ENCODE measurements around the gene NOPCHAP1. TPM values are rescaled to one million over a fixed set of nuclear protein-coding genes. Genes with fewer than 3 reads are reported as not detected.

NOPCHAP1 gene
- total and polyA plus RNA-seq, 2 of the 8 experiments (the other 6 are each of a cell fraction or from before 2014, with no cell fraction given), result 14.9 to 39.5 TPM

- H3K79me2 ChIP-seq (ENCODE audit: control insufficient read depth in 1 of 2, insufficient read depth in 2 of 2, low read length in 2 of 2), result no peaks in the 10 kb centered on the region
- DNase-seq (ENCODE audit: low read depth in 1 of 2, low spot score in 2 of 2) (no peak), FAIRE-seq (no peak)
- no peak overlapping the region for H4K8ac ChIP-seq (ENCODE audit: extremely low read depth, insufficient read depth, low read length)
- peak overlapping the region; percentile 16; the same call in 1 of the 2 replicates for H2AFZ ChIP-seq (ENCODE audit: low read length)
- H3K18ac ChIP-seq (ENCODE audit: extremely low read depth, low read length), result no peak overlapping the region
- H3K4ac ChIP-seq (replicated peaks; ENCODE audit: insufficient read length, low read depth, low read length), result no peak overlapping the region
- CTCF ChIA-PET (ENCODE audit: partially characterized antibody), result interaction anchor here (1.0 to 1.2 kb wide), 2 partner anchors 13 to 63 kb away, joined by 3 to 4 read pairs; no protein-coding TSS in a partner anchor
- H3K23ac ChIP-seq (ENCODE audit: insufficient read length), result no peak overlapping the region
- H3K79me1 ChIP-seq (ENCODE audit: low read depth, low read length), result no peaks in the 10 kb centered on the region
- no peak overlapping the region for H2BK15ac ChIP-seq (ENCODE audit: low read length)
- peak overlapping the region; percentile 70 to 78 for H3K4me2 ChIP-seq (ENCODE audit: insufficient read depth in 1 of 2, low read depth in 2 of 2, low read length in 2 of 2)
- H4K5ac ChIP-seq (ENCODE audit: insufficient read length, low read depth, low read length), result no peak overlapping the region
- no peak overlapping the region for H2AK5ac ChIP-seq (ENCODE audit: low read depth, low read length)
- H3K27ac ChIP-seq (ENCODE audit: low read depth, low read length), result no peak overlapping the region
- H4K91ac ChIP-seq (replicated peaks; ENCODE audit: insufficient read length, low read length), result no peak overlapping the region
- H3K4me1 ChIP-seq (replicated peaks in 1 of 4; ENCODE audit: control insufficient read depth in 3 of 4, insufficient read depth in 4 of 4, low read length in 3 of 4), result 0 out of 7 replicates have a peak, but pooled peaks cover 0 to 2% (median 0%) of the 10 kb centered on the region in 4 experiments
- H3K4me3 ChIP-seq (ENCODE audit: extremely low read depth in 1 of 4, insufficient read depth in 2 of 4, low read depth in 3 of 4, low read length in 4 of 4), result peak overlapping the region; percentile 73 to 76 (median 74)
- H2BK5ac ChIP-seq (ENCODE audit: low read depth, low read length), result no peak overlapping the region
- 1% methylated on average over 15 of the region's 31 CpGs; no CpG with 5 or more reads in 1 of the 2 experiments for WGBS, 2 experiments (ENCODE audit: extremely low coverage in 1 of 2, insufficient coverage in 1 of 2, insufficient read length in 1 of 2, insufficient replicate concordance in 2 of 2, low coverage in 1 of 2, low lambda C conversion rate in 2 of 2, missing lambda C conversion rate in 1 of 2)
- H3K23me2 ChIP-seq (ENCODE audit: low read depth, low read length), result peaks cover 7% of the 10 kb centered on the region; the same call in 1 of the 2 replicates
- H2BK20ac ChIP-seq (ENCODE audit: low read length), result no peak overlapping the region
- H2BK120ac ChIP-seq (replicated peaks; ENCODE audit: low read depth, low read length), result no peak overlapping the region
- H4K20me1 ChIP-seq (replicated peaks in 1 of 2; ENCODE audit: control insufficient read depth in 1 of 2, insufficient read depth in 2 of 2, low read length in 2 of 2), result no peaks in the 10 kb centered on the region
- TF ChIP-seq GABPA (IDR thresholded peaks at IDR 0.05; ENCODE audit: borderline replicate concordance, insufficient read depth, low read length), result no peak
- 0 out of 2 replicates have a peak, but pooled peaks have one; percentile 16 for TF ChIP-seq TAF1 (IDR thresholded peaks at IDR 0.05; ENCODE audit: low read depth, low read length)
- no peak for TF ChIP-seq POU5F1 (IDR thresholded peaks at IDR 0.05; ENCODE audit: low read depth, low read length)
- no peak for TF ChIP-seq RFX5 (IDR thresholded peaks at IDR 0.05; ENCODE audit: borderline replicate concordance, low read depth, low read length)
- peak; percentile 34; the same call in 1 of the 2 replicates for TF ChIP-seq YY1 (IDR thresholded peaks at IDR 0.05; ENCODE audit: low read depth, low read length)
- peaks cover 0 to 16% (median 10%) of the 10 kb centered on the region in 4 experiments; a peak in 6 of 7 replicates for H3K27me3 ChIP-seq (replicated peaks in 1 of 4; ENCODE audit: control insufficient read depth in 3 of 4, extremely low read depth in 1 of 4, insufficient read depth in 3 of 4, low read length in 3 of 4)
- peak overlapping the region in 1 of 4 experiments; percentile 34; a peak in 1 of 7 replicates for H3K9ac ChIP-seq (replicated peaks in 1 of 4; ENCODE audit: extremely low read depth in 1 of 4, low read depth in 3 of 4, low read length in 3 of 4)
- H2BK12ac ChIP-seq (ENCODE audit: low read depth, low read length), result no peak overlapping the region
- no peak overlapping the region for H3K56ac ChIP-seq (replicated peaks; ENCODE audit: insufficient read length, low read depth, low read length)
- POLR2A ChIA-PET (ENCODE audit: partially characterized antibody), result interaction anchor here (1.0 kb wide), 1 partner anchor 27 kb away, joined by 4 read pairs; no protein-coding TSS in a partner anchor
- no peaks in the 10 kb centered on the region for H3K36me3 ChIP-seq (ENCODE audit: control insufficient read depth in 2 of 4, insufficient read depth in 4 of 4, low read length in 3 of 4)
- H3K14ac ChIP-seq (ENCODE audit: insufficient read length), result no peak overlapping the region
- H3K9me3 ChIP-seq (ENCODE audit: insufficient read depth in 2 of 2, low read depth in 1 of 2, low read length in 1 of 2), result no peaks in the 10 kb centered on the region
These were observed 28.5 kb upstream of the NOPCHAP1 start for GRCh38 chr12:104957719-104958000.
